Endodermal cell (in vitro differentiated cells): ENCODE data around the gene SPAG17. TPM values are rescaled to one million over a fixed set of nuclear protein-coding genes. Genes with fewer than 3 reads are reported as not detected.

Experiments
- DNase-seq: peaks from one replicate; pipeline ENCODE4 v3.0.0-alpha.2; 2017
- H3K27ac ChIP-seq: 2 replicates; pipeline ENCODE4 v1.5.1; 2013; ENCODE audit warnings: mild to moderate bottlenecking, low read depth, low read length, moderate library complexity
- H3K27me3 ChIP-seq: 2 replicates; pipeline ENCODE4 v1.6.1; 2013; ENCODE audit warnings: mild to moderate bottlenecking, low read length, moderate library complexity; ENCODE audit not compliant: insufficient read depth, control insufficient read depth, poor library complexity, severe bottlenecking
- H3K36me3 ChIP-seq: 2 replicates; pipeline ENCODE4 v1.7.0; 2013; ENCODE audit warnings: mild to moderate bottlenecking, low read length, moderate library complexity; ENCODE audit not compliant: control insufficient read depth, insufficient read depth
- H3K4me1 ChIP-seq: one replicate; pipeline ENCODE4 v1.7.0; 2013; ENCODE audit warnings: low read length; ENCODE audit not compliant: control insufficient read depth, insufficient read depth
- H3K4me3 ChIP-seq: 2 replicates; pipeline ENCODE4 v1.5.1; 2013; ENCODE audit warnings: mild to moderate bottlenecking, low read length, moderate library complexity
- H3K9ac ChIP-seq: 2 replicates; pipeline ENCODE4 v1.6.1; 2013; ENCODE audit warnings: mild to moderate bottlenecking, low read length, moderate library complexity; ENCODE audit not compliant: poor library complexity, severe bottlenecking; ENCODE audit errors: extremely low read depth
- H3K9me3 ChIP-seq: 2 replicates; pipeline ENCODE4 v1.6.1; 2013; ENCODE audit warnings: mild to moderate bottlenecking, low read length, moderate library complexity; ENCODE audit not compliant: control insufficient read depth
- H3K27ac Mint-ChIP-seq: 2 replicates; pipeline ENCODE4 v1.8.0; 2020; ENCODE audit warnings: mixed read lengths
- H3K27me3 Mint-ChIP-seq: 2 replicates; pipeline ENCODE4 v1.8.0; 2021; ENCODE audit warnings: mild to moderate bottlenecking, mixed read lengths; ENCODE audit not compliant: insufficient read depth
- H3K36me3 Mint-ChIP-seq: 2 replicates; pipeline ENCODE4 v1.8.0; 2020; ENCODE audit warnings: low read depth, mixed read lengths
- H3K4me1 Mint-ChIP-seq: 2 replicates; pipeline ENCODE4 v1.8.0; 2020; ENCODE audit warnings: mixed read lengths
- H3K4me3 Mint-ChIP-seq: 2 replicates; pipeline ENCODE4 v1.8.0; 2020; ENCODE audit warnings: mild to moderate bottlenecking, moderate library complexity, mixed read lengths
- H3K9me3 Mint-ChIP-seq: 2 replicates; pipeline ENCODE4 v1.8.0; 2020; ENCODE audit warnings: mild to moderate bottlenecking, mixed read lengths
- WGBS, 2 experiments: methylation state at CpG; one replicate each; pipeline versions ENCODE4 v1.1.5 to v1.1.7; 2013; ENCODE audit warnings: missing lambda C conversion rate in 2 of 2, mixed read lengths in 1 of 2; ENCODE audit not compliant: insufficient coverage in 1 of 2, insufficient read length in 1 of 2; 5-methylcytosine and 5-hydroxymethylcytosine counted together
- total RNA-seq, 2 donors: library from RNA; stranded (reverse); fragmentation: NEBNext Ultra II Directional in 1 of 2; extraction: Animal tissue kit (Norgen Biotek cat#: 25700) in 1 of 2; gene quantifications; 2 replicates in 1 of 2; 3 replicates in 1 of 2; pipeline ENCODE4 v1.2.1, GENCODE V29; 2021
- TF ChIP-seq, protein P1 (sequence below): fragments of 200-600 bp; sonication (generic); conservative IDR thresholded peaks from 2 replicates; pipeline ENCODE4 v1.5.0; 2021; ENCODE audit warnings: antibody characterized with exemption, mild to moderate bottlenecking

The SPAG17 gene
- total RNA-seq, 2 donors from 2014 or later = 5.0 to 6.3 TPM

DNA sequence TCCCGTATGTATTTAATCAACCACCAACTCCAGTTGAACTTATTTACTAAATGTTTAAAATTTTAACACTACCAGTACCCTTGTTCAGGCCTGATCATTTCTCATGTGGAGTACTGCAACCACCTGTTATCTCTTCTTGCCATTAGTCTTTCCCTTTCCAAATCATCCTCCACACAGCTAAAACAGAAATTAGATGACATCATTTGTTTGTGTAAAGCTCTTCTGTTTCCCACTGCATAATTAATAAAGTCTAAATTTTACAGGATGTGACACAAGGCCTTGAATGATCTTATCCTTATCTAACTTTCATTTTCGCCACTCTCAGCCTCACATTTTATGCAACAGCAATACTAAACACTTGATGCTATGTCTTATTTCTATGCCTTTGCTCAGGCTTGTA is 280.0 kb downstream of the SPAG17 start:
- no peak overlapping the region for H3K4me3 ChIP-seq
- DNase-seq = no peak
- H3K27ac ChIP-seq = no peak overlapping the region
- H3K9me3 Mint-ChIP-seq = no peaks in the 10 kb centered on the region
- H3K27me3 Mint-ChIP-seq = no peaks in the 10 kb centered on the region
- peaks cover 44% of the 10 kb centered on the region for H3K36me3 Mint-ChIP-seq
- H3K9ac ChIP-seq = no peak overlapping the region
- no peak overlapping the region for H3K27ac Mint-ChIP-seq
- H3K4me1 ChIP-seq = no peaks in the 10 kb centered on the region
- no peaks in the 10 kb centered on the region for H3K27me3 ChIP-seq
- WGBS, 2 experiments = 87 to 94% methylated on average over 2 of the region's 2 CpGs
- H3K9me3 ChIP-seq = no peaks in the 10 kb centered on the region
- no peak overlapping the region for H3K4me3 Mint-ChIP-seq
- TF ChIP-seq, protein P1, sequence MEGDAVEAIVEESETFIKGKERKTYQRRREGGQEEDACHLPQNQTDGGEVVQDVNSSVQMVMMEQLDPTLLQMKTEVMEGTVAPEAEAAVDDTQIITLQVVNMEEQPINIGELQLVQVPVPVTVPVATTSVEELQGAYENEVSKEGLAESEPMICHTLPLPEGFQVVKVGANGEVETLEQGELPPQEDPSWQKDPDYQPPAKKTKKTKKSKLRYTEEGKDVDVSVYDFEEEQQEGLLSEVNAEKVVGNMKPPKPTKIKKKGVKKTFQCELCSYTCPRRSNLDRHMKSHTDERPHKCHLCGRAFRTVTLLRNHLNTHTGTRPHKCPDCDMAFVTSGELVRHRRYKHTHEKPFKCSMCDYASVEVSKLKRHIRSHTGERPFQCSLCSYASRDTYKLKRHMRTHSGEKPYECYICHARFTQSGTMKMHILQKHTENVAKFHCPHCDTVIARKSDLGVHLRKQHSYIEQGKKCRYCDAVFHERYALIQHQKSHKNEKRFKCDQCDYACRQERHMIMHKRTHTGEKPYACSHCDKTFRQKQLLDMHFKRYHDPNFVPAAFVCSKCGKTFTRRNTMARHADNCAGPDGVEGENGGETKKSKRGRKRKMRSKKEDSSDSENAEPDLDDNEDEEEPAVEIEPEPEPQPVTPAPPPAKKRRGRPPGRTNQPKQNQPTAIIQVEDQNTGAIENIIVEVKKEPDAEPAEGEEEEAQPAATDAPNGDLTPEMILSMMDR = no peak
- H3K36me3 ChIP-seq = peaks cover 50% of the 10 kb centered on the region
- no peaks in the 10 kb centered on the region for H3K4me1 Mint-ChIP-seq

DNA sequence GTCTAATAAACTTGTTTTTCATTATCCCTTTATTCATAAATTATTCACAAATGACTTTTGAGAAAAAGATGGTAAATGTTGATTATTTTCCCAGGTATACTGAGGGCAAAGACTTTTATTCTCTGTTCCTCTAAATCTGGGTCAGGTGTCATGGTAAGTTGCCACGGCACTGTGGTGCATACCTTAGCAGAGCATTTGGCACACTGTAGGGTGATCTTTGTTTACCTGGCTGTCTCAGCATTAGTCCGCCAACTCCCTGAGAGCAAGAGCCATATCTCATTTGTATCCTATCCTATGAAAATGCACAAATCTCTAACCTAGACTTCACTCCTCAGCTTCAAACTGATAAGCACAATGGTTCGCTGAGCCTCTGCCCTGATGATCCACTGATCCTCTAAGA is 280.5 kb downstream of the SPAG17 start:
- H3K4me3 ChIP-seq = no peak overlapping the region
- H3K27me3 ChIP-seq = no peaks in the 10 kb centered on the region
- TF ChIP-seq, protein P1 = no peak
- no peak for DNase-seq
- H3K27ac ChIP-seq = no peak overlapping the region
- no peak overlapping the region for H3K4me3 Mint-ChIP-seq
- no peaks in the 10 kb centered on the region for H3K9me3 Mint-ChIP-seq
- H3K4me1 Mint-ChIP-seq = no peaks in the 10 kb centered on the region
- H3K36me3 Mint-ChIP-seq = peaks cover 44% of the 10 kb centered on the region
- H3K27ac Mint-ChIP-seq = no peak overlapping the region
- no peaks in the 10 kb centered on the region for H3K27me3 Mint-ChIP-seq
- peaks cover 48% of the 10 kb centered on the region for H3K36me3 ChIP-seq
- H3K4me1 ChIP-seq = no peaks in the 10 kb centered on the region
- WGBS, 2 experiments = 90 to 95% methylated on average over 3 of the region's 3 CpGs
- H3K9me3 ChIP-seq = no peaks in the 10 kb centered on the region
- no peak overlapping the region for H3K9ac ChIP-seq
